Left ventricle myocardium inferior (tissue), 1 donor: ENCODE measurements around the gene ATP4A. TPM values are rescaled to one million over a fixed set of nuclear protein-coding genes. Genes with fewer than 3 reads are reported as not detected.

ENCODE experiments used
- DNase-seq: peaks from one replicate; pipeline ENCODE4 v3.0.0-alpha.2; 2020
- H3K27ac ChIP-seq: fragments of 200-600 bp; replicated peaks from 2 replicates; pipeline ENCODE4 v1.8.0; 2021
- H3K27me3 ChIP-seq: fragments of 200-600 bp; 2 replicates; pipeline ENCODE4 v1.8.0; 2021; ENCODE audit warnings: low read depth
- H3K36me3 ChIP-seq: fragments of 200-600 bp; 2 replicates; pipeline ENCODE4 v1.8.0; 2021
- H3K4me1 ChIP-seq: fragments of 200-600 bp; 2 replicates; pipeline ENCODE4 v1.8.0; 2021
- H3K4me3 ChIP-seq: fragments of 200-600 bp; 2 replicates; pipeline ENCODE4 v1.8.0; 2021; ENCODE audit warnings: mild to moderate bottlenecking, moderate library complexity
- H3K9me3 ChIP-seq: fragments of 200-600 bp; replicated peaks from 2 replicates; pipeline ENCODE4 v1.8.0; 2021
- intact Hi-C: fragments of 100-400 bp; cut with micrococcal nuclease; formaldehyde crosslinking; loops from one replicate; pipeline ENCODE4 v1.11.0; 2022
- total RNA-seq: library from RNA; stranded (reverse); fragmentation: NEBNext Ultra II Directional; extraction: Animal tissue kit (Norgen Biotek cat#: 25700); gene quantifications from one replicate; pipeline ENCODE4 v1.2.1, GENCODE V29; 2021
- TF ChIP-seq, protein P1 (sequence below): fragments of 200-600 bp; IDR thresholded peaks from 2 replicates; pipeline ENCODE4 v1.8.0; 2021; ENCODE audit warnings: antibody characterized with exemption, mild to moderate bottlenecking, borderline replicate concordance
- donor health status: DM: no; HTN: yes; CAD: no; lungs with severe emphysema.

Gene ATP4A
- total RNA-seq, 1 donor from 2014 or later = not detected

DNA sequence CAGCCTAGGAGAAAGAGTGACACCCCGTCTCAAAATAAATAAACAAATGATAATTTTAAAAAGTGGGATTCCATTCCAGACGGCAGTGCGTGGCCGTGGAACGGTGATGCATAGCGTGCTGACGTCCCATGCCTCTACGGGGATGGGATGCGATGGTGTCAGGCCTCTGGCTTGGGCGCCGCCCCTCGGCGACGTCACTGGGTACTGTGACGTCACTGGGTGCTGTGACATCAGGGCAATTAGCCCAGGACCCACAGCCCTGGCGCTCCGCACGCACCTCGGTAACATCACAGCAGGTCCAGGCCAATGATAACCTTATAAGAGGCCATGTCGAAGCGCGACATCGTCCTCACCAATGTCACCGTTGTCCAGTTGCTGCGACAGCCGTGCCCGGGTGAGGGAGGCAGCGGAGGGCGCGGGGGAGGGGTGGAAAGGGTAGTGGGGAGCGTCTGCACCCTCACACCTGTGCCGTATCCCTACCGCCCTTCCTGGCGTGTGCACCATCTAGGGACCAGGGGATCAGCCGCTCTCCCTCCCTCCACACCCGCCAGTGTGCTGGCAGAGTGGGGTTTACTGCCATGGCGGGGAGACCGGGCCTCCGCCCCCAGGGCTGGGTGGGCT is 30.1 kb downstream of the ATP4A start, which contains the start of gene GAPDHS:
Gene GAPDHS, plus strand, starts transcription at position 256 of the 621 bp plus-strand sequence. Its CDS starts 72 bp downstream, at position 328.
- H3K4me3 ChIP-seq = no peak within 1 kb of the TSS
- no peaks in the 10 kb centered on the region for H3K36me3 ChIP-seq
- DNase-seq = no peak
- H3K27me3 ChIP-seq = peaks cover 71% of the 10 kb centered on the region
- TF ChIP-seq, protein P1, sequence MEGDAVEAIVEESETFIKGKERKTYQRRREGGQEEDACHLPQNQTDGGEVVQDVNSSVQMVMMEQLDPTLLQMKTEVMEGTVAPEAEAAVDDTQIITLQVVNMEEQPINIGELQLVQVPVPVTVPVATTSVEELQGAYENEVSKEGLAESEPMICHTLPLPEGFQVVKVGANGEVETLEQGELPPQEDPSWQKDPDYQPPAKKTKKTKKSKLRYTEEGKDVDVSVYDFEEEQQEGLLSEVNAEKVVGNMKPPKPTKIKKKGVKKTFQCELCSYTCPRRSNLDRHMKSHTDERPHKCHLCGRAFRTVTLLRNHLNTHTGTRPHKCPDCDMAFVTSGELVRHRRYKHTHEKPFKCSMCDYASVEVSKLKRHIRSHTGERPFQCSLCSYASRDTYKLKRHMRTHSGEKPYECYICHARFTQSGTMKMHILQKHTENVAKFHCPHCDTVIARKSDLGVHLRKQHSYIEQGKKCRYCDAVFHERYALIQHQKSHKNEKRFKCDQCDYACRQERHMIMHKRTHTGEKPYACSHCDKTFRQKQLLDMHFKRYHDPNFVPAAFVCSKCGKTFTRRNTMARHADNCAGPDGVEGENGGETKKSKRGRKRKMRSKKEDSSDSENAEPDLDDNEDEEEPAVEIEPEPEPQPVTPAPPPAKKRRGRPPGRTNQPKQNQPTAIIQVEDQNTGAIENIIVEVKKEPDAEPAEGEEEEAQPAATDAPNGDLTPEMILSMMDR = no peak
- H3K9me3 ChIP-seq = no peaks in the 10 kb centered on the region
- peaks cover 10% of the 10 kb centered on the region for H3K4me1 ChIP-seq
- no peak within 1 kb of the TSS for H3K27ac ChIP-seq
- intact Hi-C loops = no loop called here

DNA sequence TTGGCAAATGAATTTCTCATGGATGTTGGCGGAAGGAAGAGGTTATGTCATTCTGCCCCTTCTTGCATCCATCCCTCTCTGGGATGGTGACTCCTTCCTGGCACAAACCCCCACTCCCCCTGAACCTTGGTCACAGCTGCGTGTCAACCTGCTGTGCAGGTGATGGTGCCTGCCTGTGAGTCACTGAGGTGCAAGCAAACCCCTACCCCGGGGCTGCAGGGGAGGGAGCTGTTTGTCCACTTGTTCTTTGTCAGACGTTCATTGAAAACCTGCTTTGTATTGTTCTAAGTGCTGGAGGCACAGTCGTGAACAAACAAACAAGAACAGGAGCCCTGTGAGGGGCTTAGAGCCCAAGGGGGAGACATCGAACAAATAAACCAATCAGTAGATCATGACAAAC is 32.2 kb downstream of the ATP4A start:
- Histone ChIP-seq H3K4me3 (no peak overlapping the region), H3K36me3 (no peaks in the 10 kb centered on the region), H3K27me3 (peaks cover 91% of the 10 kb centered on the region), H3K9me3 (no peaks in the 10 kb centered on the region), H3K4me1 (peaks cover 10% of the 10 kb centered on the region), H3K27ac (no peak overlapping the region)
- intact Hi-C loops = no loop called here
- TF ChIP-seq, protein P1 = no peak
- no peak for DNase-seq

- intact Hi-C loops = no loop called here
- no peaks in the 10 kb centered on the region for H3K36me3 ChIP-seq
Observed at GRCh38 chr19:35529241-35530218, 33.9 kb downstream of the ATP4A start.

GRCh38 chr19:35528218-35529038 is 35.0 kb downstream of the ATP4A start, which contains the start of gene SBSN:
Gene SBSN, minus strand, starts transcription at chr19:35528311. Its CDS starts 30 bp downstream, at chr19:35528281.
- TF ChIP-seq, protein P1 = no peak
- H3K4me3 ChIP-seq = no peak within 1 kb of the TSS
- H3K36me3 ChIP-seq = no peaks in the 10 kb centered on the region
- DNase-seq = no peak
- H3K4me1 ChIP-seq = peaks cover 3% of the 10 kb centered on the region
- peaks cover 100% of the 10 kb centered on the region for H3K27me3 ChIP-seq
- no peak within 1 kb of the TSS for H3K27ac ChIP-seq
- H3K9me3 ChIP-seq = no peaks in the 10 kb centered on the region
- intact Hi-C loops = no loop called here

More at GRCh38 chr19:35529241-35530218, 33.9 kb downstream of the ATP4A start:
- H3K9me3 ChIP-seq = no peaks in the 10 kb centered on the region
- no peak for DNase-seq
- H3K4me1 ChIP-seq = peaks cover 10% of the 10 kb centered on the region
- H3K27me3 ChIP-seq = peaks cover 100% of the 10 kb centered on the region
- TF ChIP-seq, protein P1 = no peak
- no peak overlapping the region for H3K27ac ChIP-seq
- H3K4me3 ChIP-seq = no peak overlapping the region

DNA sequence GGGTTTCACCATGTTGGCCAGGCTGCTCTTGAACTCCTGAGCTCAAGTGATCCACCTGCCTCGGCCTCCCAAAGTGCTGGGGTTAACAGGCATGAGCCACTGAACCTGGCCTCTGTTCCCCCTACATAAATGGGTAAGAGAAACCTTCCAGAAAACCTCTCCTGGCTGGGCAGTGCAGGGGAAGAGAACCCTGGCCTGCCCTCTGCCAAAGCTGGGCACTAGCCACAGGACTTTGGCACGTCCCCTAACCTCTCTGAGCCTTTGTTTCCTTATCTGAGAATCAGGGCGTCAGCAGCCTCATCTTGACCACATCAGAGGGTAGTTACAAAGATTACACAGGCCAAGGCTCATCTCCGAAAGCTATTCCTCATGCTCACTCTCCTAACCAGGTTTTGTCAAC is 37.6 kb downstream of the ATP4A start:
- TF ChIP-seq, protein P1 = no peak

More for the DNA sequence above, 37.6 kb downstream of the ATP4A start:
- Histone ChIP-seq H3K36me3 (no peaks in the 10 kb centered on the region), H3K9me3 (no peaks in the 10 kb centered on the region), H3K4me3 (no peak overlapping the region), H3K27me3 (peaks cover 91% of the 10 kb centered on the region), H3K27ac (no peak overlapping the region), H3K4me1 (no peaks in the 10 kb centered on the region)
- no peak for DNase-seq
- intact Hi-C loops = no loop called here
